ENCODE data around the gene CRIP1. TPM values are rescaled to one million over a fixed set of nuclear protein-coding genes. Genes with fewer than 3 reads are reported as not detected.
A peak's percentile ranks its signal among the peaks of the same experiment; 100 is the strongest.

The CRIP1 gene
- polyA plus RNA-seq, 2 of the 4 experiments (the other 2 are of a cell fraction), result 280 to 999 TPM

DNA sequence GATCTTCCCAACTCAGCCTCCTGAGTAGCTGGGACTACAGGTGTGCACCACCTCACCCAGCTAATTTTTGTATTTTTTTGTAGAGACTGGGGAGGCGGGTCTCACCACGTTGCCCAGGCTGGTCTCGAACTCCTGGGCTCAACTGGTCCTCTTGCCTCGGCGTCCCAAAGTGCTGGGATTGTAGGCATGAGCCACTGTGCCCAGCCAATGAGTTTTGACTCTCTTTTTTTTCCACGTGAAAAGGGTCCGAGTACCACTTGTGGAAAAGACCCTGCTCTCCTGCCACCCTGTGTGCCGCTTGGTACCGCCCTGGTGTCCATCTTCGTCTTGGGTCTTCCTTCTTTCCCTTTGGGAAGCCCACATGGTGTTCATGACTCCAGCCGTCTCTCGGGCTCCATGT lies 21.9 kb downstream of the CRIP1 start:
- ChIA-PET POLR2A (no interaction called here), CTCF (no interaction called here)
- Histone ChIP-seq H3K4me2 (no peak overlapping the region), H3K4me3 (no peak overlapping the region), H3K4me1 (peaks cover 11% of the 10 kb centered on the region), H3K9me3 (no peaks in the 10 kb centered on the region), H3K27ac (no peak overlapping the region)
- TF ChIP-seq JUNB (IDR thresholded peaks at IDR 0.05) (no peak), NR3C1 (IDR thresholded peaks at IDR 0.05) (no peak), JUN (IDR thresholded peaks at IDR 0.05) (no peak), ZC3H11A (IDR thresholded peaks at IDR 0.05) (no peak)
- FAIRE-seq (no peak), DNase-seq (ENCODE audit: low read depth in 1 of 2, low spot score in 1 of 2) (no peak), ATAC-seq (no peak)
- WGBS (ENCODE audit: missing lambda C conversion rate), result 73% methylated on average over 12 of the region's 12 CpGs

- POLR2A ChIA-PET, result no interaction called here
- 58% methylated on average over 5 of the region's 5 CpGs for WGBS (ENCODE audit: missing lambda C conversion rate)
- Histone ChIP-seq H3K27ac (no peak overlapping the region), H3K4me1 (peaks cover under 1% of the 10 kb centered on the region; the same call in 2 of the 3 replicates), H3K4me2 (no peak overlapping the region), H3K9me3 (no peaks in the 10 kb centered on the region), H3K4me3 (no peak overlapping the region)
- DNase-seq (ENCODE audit: low read depth in 1 of 2, low spot score in 1 of 2) (no peak), FAIRE-seq (no peak), ATAC-seq (0 out of 6 replicates have a peak, but pooled peaks of 1 of the 2 experiments have one; percentile 35)
- CTCF ChIA-PET, result interaction anchor here (0.9 to 3.6 kb wide), 4 partner anchors 11 to 21 kb away, joined by 3 to 14 read pairs (median 4); no protein-coding TSS in a partner anchor
- TF ChIP-seq JUN (IDR thresholded peaks at IDR 0.05) (no peak), HMGXB4 (CRISPR knock-in tag; IDR thresholded peaks at IDR 0.05; ENCODE audit: borderline replicate concordance) (no peak)
Observed at GRCh38 chr14:105517096-105517495, 30.4 kb downstream of the CRIP1 start.

DNA sequence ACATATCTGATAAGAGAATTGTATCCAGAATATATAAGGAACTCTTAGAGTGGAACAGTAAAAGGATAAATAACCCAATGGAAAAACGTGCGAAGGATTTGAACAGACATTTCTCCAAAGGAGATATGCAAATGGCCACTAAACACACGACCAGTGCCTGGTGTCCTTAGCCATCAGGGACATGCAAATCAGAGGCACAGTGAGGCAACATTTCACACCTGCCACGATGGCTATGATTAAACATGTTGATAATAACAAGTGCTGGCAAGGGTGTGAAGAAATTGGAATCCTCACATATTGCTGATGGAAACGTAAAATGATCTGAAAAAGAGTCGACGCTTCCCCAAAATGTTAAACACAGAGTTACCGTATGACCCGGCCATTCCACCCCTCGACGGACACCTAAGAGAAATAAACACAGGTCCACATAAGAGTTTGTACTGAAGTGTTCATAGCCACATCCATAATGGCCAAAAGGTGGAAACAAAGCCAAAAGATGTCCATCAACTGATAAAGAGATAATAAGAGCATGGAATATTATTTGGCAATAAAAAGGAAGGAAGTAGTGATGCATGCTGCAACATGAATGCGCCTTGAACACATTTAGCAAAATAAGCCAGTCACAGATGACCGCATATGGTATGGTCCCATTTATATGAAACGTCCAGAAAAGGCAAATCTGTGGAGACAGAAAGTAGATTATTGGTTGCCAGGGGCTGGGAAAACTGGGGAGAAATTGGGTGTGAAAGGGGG lies 33.4 kb downstream of the CRIP1 start:
- H3K4me1 ChIP-seq, result no peaks in the 10 kb centered on the region
- WGBS (ENCODE audit: missing lambda C conversion rate), result 49% methylated on average over 14 of the region's 14 CpGs
- CTCF ChIA-PET, result interaction anchor here (0.6 to 2.2 kb wide), 5 partner anchors 8 to 319 kb away, joined by 3 to 9 read pairs (median 3); no protein-coding TSS in a partner anchor
- no peak overlapping the region for H3K4me2 ChIP-seq
- H3K4me3 ChIP-seq, result no peak overlapping the region
- FAIRE-seq, result no peak
- TF ChIP-seq MAX (IDR thresholded peaks at IDR 0.05) (no peak), MAFK (IDR thresholded peaks at IDR 0.05; ENCODE audit: partially characterized antibody) (no peak), NR3C1 (IDR thresholded peaks at IDR 0.05) (no peak)
- TF ChIP-seq, protein P1, sequence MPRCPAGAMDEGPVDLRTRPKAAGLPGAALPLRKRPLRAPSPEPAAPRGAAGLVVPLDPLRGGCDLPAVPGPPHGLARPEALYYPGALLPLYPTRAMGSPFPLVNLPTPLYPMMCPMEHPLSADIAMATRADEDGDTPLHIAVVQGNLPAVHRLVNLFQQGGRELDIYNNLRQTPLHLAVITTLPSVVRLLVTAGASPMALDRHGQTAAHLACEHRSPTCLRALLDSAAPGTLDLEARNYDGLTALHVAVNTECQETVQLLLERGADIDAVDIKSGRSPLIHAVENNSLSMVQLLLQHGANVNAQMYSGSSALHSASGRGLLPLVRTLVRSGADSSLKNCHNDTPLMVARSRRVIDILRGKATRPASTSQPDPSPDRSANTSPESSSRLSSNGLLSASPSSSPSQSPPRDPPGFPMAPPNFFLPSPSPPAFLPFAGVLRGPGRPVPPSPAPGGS (IDR thresholded peaks at IDR 0.05), result no peak
- H3K9me3 ChIP-seq, result no peaks in the 10 kb centered on the region
- no peak for ATAC-seq
- DNase-seq (ENCODE audit: low read depth in 1 of 2, low spot score in 1 of 2), result no peak
- POLR2A ChIA-PET, result no interaction called here
- no peak overlapping the region for H3K27ac ChIP-seq

DNA sequence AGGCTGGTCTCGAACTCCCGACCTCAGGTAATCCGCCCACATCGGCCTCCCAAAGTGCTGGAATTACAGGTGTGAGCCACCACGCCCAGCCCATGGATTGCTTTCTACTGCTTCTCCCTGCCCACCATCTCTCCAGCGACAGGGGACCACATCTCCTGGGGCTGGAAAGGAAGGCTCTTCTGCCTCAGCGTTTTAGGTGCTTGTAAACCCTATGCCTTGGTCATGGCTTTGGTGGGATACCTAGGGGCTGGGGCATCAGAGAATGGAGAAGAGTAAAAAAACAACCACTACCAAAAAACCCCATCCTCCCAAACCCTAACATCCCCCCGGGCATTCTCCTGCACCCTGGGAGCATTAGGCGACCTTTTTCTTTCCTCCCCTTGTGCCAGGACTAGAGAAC lies 38.6 kb downstream of the CRIP1 start:
- H3K4me3 ChIP-seq, result no peak overlapping the region
- no peak for DNase-seq (ENCODE audit: low read depth in 1 of 2, low spot score in 1 of 2)
- TF ChIP-seq RCOR1 (IDR thresholded peaks at IDR 0.05; ENCODE audit: low read depth, low read length), result no peak
- no peak for TF ChIP-seq FOXS1 (CRISPR knock-in tag; IDR thresholded peaks at IDR 0.05)
- no peak for TF ChIP-seq CBX8 (IDR thresholded peaks at IDR 0.05)
- no peak for TF ChIP-seq USF2 (IDR thresholded peaks at IDR 0.05)
- no peak for TF ChIP-seq RAD21 (conservative IDR thresholded peaks at IDR 0.05 in 1 of 2, IDR thresholded peaks at IDR 0.05 in 1 of 2)
- no peak for TF ChIP-seq NR3C1 (IDR thresholded peaks at IDR 0.05)
- no peak for TF ChIP-seq E2F6 (IDR thresholded peaks at IDR 0.05; ENCODE audit: borderline replicate concordance, low read depth)
- TF ChIP-seq ZC3H11A (IDR thresholded peaks at IDR 0.05), result no peak
- TF ChIP-seq KDM5A (IDR thresholded peaks at IDR 0.05), result no peak
- no peak for TF ChIP-seq NPAS2 (CRISPR knock-in tag; IDR thresholded peaks at IDR 0.05; ENCODE audit: borderline replicate concordance)
- no peak for TF ChIP-seq HEYL (CRISPR knock-in tag; IDR thresholded peaks at IDR 0.05)
- no peak for TF ChIP-seq POLR2A (IDR thresholded peaks at IDR 0.05; ENCODE audit: low read length)
- TF ChIP-seq NFE2L2 (conservative IDR thresholded peaks at IDR 0.05; ENCODE audit: low read length), result no peak
- no peak for TF ChIP-seq CEBPB (IDR thresholded peaks at IDR 0.05)
- TF ChIP-seq HDAC2 (IDR thresholded peaks at IDR 0.05), result no peak
- TF ChIP-seq ZNF302 (CRISPR knock-in tag; IDR thresholded peaks at IDR 0.05), result no peak
- TF ChIP-seq CHD4 (IDR thresholded peaks at IDR 0.05; ENCODE audit: borderline replicate concordance), result no peak
- TF ChIP-seq, protein P2, sequence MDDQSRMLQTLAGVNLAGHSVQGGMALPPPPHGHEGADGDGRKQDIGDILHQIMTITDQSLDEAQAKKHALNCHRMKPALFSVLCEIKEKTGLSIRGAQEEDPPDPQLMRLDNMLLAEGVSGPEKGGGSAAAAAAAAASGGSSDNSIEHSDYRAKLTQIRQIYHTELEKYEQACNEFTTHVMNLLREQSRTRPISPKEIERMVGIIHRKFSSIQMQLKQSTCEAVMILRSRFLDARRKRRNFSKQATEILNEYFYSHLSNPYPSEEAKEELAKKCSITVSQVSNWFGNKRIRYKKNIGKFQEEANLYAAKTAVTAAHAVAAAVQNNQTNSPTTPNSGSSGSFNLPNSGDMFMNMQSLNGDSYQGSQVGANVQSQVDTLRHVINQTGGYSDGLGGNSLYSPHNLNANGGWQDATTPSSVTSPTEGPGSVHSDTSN (IDR thresholded peaks at IDR 0.05), result no peak
- no peak for ATAC-seq
- FAIRE-seq, result no peak
- H3K27ac ChIP-seq, result no peak overlapping the region
- CTCF ChIA-PET, result interaction anchor here (1.5 to 2.1 kb wide), 3 partner anchors 13 to 45 kb away, joined by 4 to 7 read pairs (median 6); no protein-coding TSS in a partner anchor
- POLR2A ChIA-PET, result no interaction called here
- peaks cover 21% of the 10 kb centered on the region for H3K4me1 ChIP-seq
- peak overlapping the region; percentile 99 for H3K4me2 ChIP-seq
- WGBS (ENCODE audit: missing lambda C conversion rate), result 91% methylated on average over 9 of the region's 9 CpGs
- H3K9me3 ChIP-seq, result no peaks in the 10 kb centered on the region
